ENCODE measurements around the gene PADI1. TPM values are rescaled to one million over a fixed set of nuclear protein-coding genes. Genes with fewer than 3 reads are reported as not detected.

The PADI1 gene
- total RNA-seq, 1 donor from 2014 or later, result not detected

GRCh38 chr1:17161926-17162800 is 42.8 kb upstream of the PADI1 start:
- Histone ChIP-seq H3K9me3 (ENCODE audit: insufficient read depth, low read depth, low read length) (no peaks in the 10 kb centered on the region), H3K4me2 (ENCODE audit: low read length) (no peak overlapping the region), H3K79me2 (ENCODE audit: insufficient read depth, low read length) (no peaks in the 10 kb centered on the region), H4K20me1 (ENCODE audit: insufficient read depth, low read length) (no peaks in the 10 kb centered on the region), H2AFZ (ENCODE audit: low read depth, low read length) (no peak overlapping the region), H3K4me1 (ENCODE audit: insufficient read depth, low read length) (no peaks in the 10 kb centered on the region), H3K9ac (ENCODE audit: low read length) (no peak overlapping the region), H3K27me3 (ENCODE audit: insufficient read depth, low read length) (no peaks in the 10 kb centered on the region), H3K27ac (ENCODE audit: low read depth, low read length) (no peak overlapping the region), H3K36me3 (ENCODE audit: insufficient read depth, low read length) (no peaks in the 10 kb centered on the region), H3K4me3 (ENCODE audit: insufficient read depth, low read depth, low read length) (no peak overlapping the region)
- peak; percentile 13 for FAIRE-seq
- TF ChIP-seq CTCF (IDR thresholded peaks at IDR 0.05; ENCODE audit: insufficient read depth, low read depth, low read length) (no peak), EZH2 (IDR thresholded peaks at IDR 0.05; ENCODE audit: insufficient read depth, low read length) (no peak)
- no peak overlapping the region for H3K4me3 Mint-ChIP-seq (ENCODE audit: unreplicated experiment)
- H3K36me3 Mint-ChIP-seq (ENCODE audit: low read depth, unreplicated experiment), result no peaks in the 10 kb centered on the region
- peaks cover 16% of the 10 kb centered on the region for H3K9me3 Mint-ChIP-seq (ENCODE audit: unreplicated experiment)
- H3K4me1 Mint-ChIP-seq (ENCODE audit: low read depth, unreplicated experiment), result peaks cover under 1% of the 10 kb centered on the region
- no peak overlapping the region for H3K27ac Mint-ChIP-seq (ENCODE audit: unreplicated experiment)
- peaks cover 32% of the 10 kb centered on the region for H3K27me3 Mint-ChIP-seq (ENCODE audit: low read depth, unreplicated experiment)
- no peak for DNase-seq (ENCODE audit: low read depth)

GRCh38 chr1:17162941-17163340 is 42.0 kb upstream of the PADI1 start:
- no peak for DNase-seq (ENCODE audit: low read depth)

More at GRCh38 chr1:17162941-17163340, 42.0 kb upstream of the PADI1 start:
- no peak overlapping the region for H3K27ac ChIP-seq (ENCODE audit: low read depth, low read length)
- H3K79me2 ChIP-seq (ENCODE audit: insufficient read depth, low read length), result no peaks in the 10 kb centered on the region
- no peaks in the 10 kb centered on the region for H3K27me3 ChIP-seq (ENCODE audit: insufficient read depth, low read length)
- H3K4me1 Mint-ChIP-seq (ENCODE audit: low read depth, unreplicated experiment), result peaks cover 4% of the 10 kb centered on the region
- peaks cover 10% of the 10 kb centered on the region for H3K9me3 Mint-ChIP-seq (ENCODE audit: unreplicated experiment)
- FAIRE-seq, result no peak
- peaks cover 8% of the 10 kb centered on the region for H3K4me1 ChIP-seq (ENCODE audit: insufficient read depth, low read length)
- H3K36me3 ChIP-seq (ENCODE audit: insufficient read depth, low read length), result no peaks in the 10 kb centered on the region
- H3K27ac Mint-ChIP-seq (ENCODE audit: unreplicated experiment), result no peak overlapping the region
- no peaks in the 10 kb centered on the region for H4K20me1 ChIP-seq (ENCODE audit: insufficient read depth, low read length)
- H3K9ac ChIP-seq (ENCODE audit: low read length), result no peak overlapping the region
- peaks cover 27% of the 10 kb centered on the region for H3K27me3 Mint-ChIP-seq (ENCODE audit: low read depth, unreplicated experiment)
- TF ChIP-seq EZH2 (IDR thresholded peaks at IDR 0.05; ENCODE audit: insufficient read depth, low read length) (no peak), CTCF (IDR thresholded peaks at IDR 0.05; ENCODE audit: insufficient read depth, low read depth, low read length) (no peak)
- H3K36me3 Mint-ChIP-seq (ENCODE audit: low read depth, unreplicated experiment), result no peaks in the 10 kb centered on the region
- no peak overlapping the region for H3K4me3 Mint-ChIP-seq (ENCODE audit: unreplicated experiment)
- H2AFZ ChIP-seq (ENCODE audit: low read depth, low read length), result no peak overlapping the region
- no peak overlapping the region for H3K4me3 ChIP-seq (ENCODE audit: insufficient read depth, low read depth, low read length)
- H3K9me3 ChIP-seq (ENCODE audit: insufficient read depth, low read depth, low read length), result no peaks in the 10 kb centered on the region
- H3K4me2 ChIP-seq (ENCODE audit: low read length), result no peak overlapping the region
